WTC11 (cell line): ENCODE measurements around the gene GNB5. TPM values are rescaled to one million over a fixed set of nuclear protein-coding genes. Genes with fewer than 3 reads are reported as not detected.

Experiments
- ATAC-seq: fragments of 200-7000 bp; cut with Tn5 transposase; 2 replicates; pipeline ENCODE4 v1.10.0; 2021; ENCODE audit warnings: mild to moderate bottlenecking, moderate library complexity
- CTCF ChIA-PET: fragments of 300-600 bp; sonication (Branson Sonifier 250); formaldehyde crosslinking; loops from one replicate; lab custom pipeline; 2021; ENCODE audit warnings: antibody characterized with exemption; lab: Charles Lee
- POLR2A ChIA-PET: fragments of 350-600 bp; sonication (Branson Sonifier 250); formaldehyde crosslinking; loops from one replicate; lab custom pipeline; 2021; ENCODE audit warnings: antibody characterized with exemption; lab: Charles Lee
- DNase-seq: peaks from one replicate; pipeline ENCODE4 v3.0.0; 2021; ENCODE audit warnings: low spot score
- H3K27ac Mint-ChIP-seq: 2 replicates; pipeline ENCODE4 v1.8.0; 2021; ENCODE audit warnings: mixed read lengths
- H3K27me3 Mint-ChIP-seq: 2 replicates; pipeline ENCODE4 v1.8.0; 2021; ENCODE audit warnings: low read depth, mild to moderate bottlenecking, moderate library complexity, mixed read lengths
- H3K36me3 Mint-ChIP-seq: 2 replicates; pipeline ENCODE4 v1.8.0; 2021; ENCODE audit warnings: mixed read lengths
- H3K4me1 Mint-ChIP-seq: 2 replicates; pipeline ENCODE4 v1.8.0; 2022; ENCODE audit warnings: mixed read lengths
- H3K4me3 Mint-ChIP-seq: 2 replicates; pipeline ENCODE4 v1.8.0; 2021; ENCODE audit warnings: mild to moderate bottlenecking, moderate library complexity, mixed read lengths
- H3K9me3 Mint-ChIP-seq: 2 replicates; pipeline ENCODE4 v1.8.0; 2021; ENCODE audit warnings: mixed read lengths
- EMX1 ChIP-seq: fragments of 250-450 bp; sonication (Bioruptor Pico); IDR thresholded peaks from 2 replicates; pipeline ENCODE4 v1.8.0; 2021; ENCODE audit warnings: mild to moderate bottlenecking
- FOXP4 ChIP-seq: sonication (generic); formaldehyde crosslinking; IDR thresholded peaks from 2 replicates; pipeline ENCODE4 v1.8.0; 2022; ENCODE audit warnings: mild to moderate bottlenecking, missing genetic modification reagents
- HMGA2 ChIP-seq: fragments of 250-450 bp; sonication (Bioruptor Pico); IDR thresholded peaks from 2 replicates; pipeline ENCODE4 v1.4.0; 2021; ENCODE audit warnings: mild to moderate bottlenecking, moderate library complexity
- HMGXB4 ChIP-seq: sonication (generic); formaldehyde crosslinking; IDR thresholded peaks from 2 replicates; pipeline ENCODE4 v1.8.1; 2023; ENCODE audit warnings: mild to moderate bottlenecking, moderate library complexity, missing genetic modification reagents
- IRF2 ChIP-seq: sonication (generic); formaldehyde crosslinking; IDR thresholded peaks from 2 replicates; pipeline ENCODE4 v1.8.0; 2022; ENCODE audit warnings: low read depth, missing genetic modification reagents, borderline replicate concordance
- NFYB ChIP-seq: sonication (generic); formaldehyde crosslinking; conservative IDR thresholded peaks from 2 replicates; pipeline ENCODE4 v1.8.0; 2022; ENCODE audit warnings: low read depth, missing genetic modification reagents
- NR3C1 ChIP-seq: sonication (generic); formaldehyde crosslinking; conservative IDR thresholded peaks from 2 replicates; pipeline ENCODE4 v1.8.1; 2023; ENCODE audit warnings: low read depth, mild to moderate bottlenecking, missing genetic modification reagents
- SOX15 ChIP-seq: fragments of 250-450 bp; sonication (Bioruptor Pico); IDR thresholded peaks from 2 replicates; pipeline ENCODE4 v1.9.0; 2021; ENCODE audit warnings: mild to moderate bottlenecking
- TCF7 ChIP-seq: sonication (generic); formaldehyde crosslinking; IDR thresholded peaks from 2 replicates; pipeline ENCODE4 v1.8.0; 2022; ENCODE audit warnings: mild to moderate bottlenecking, low read depth, missing genetic modification reagents, moderate library complexity
- TEAD1 ChIP-seq: sonication (generic); formaldehyde crosslinking; IDR thresholded peaks from 2 replicates; pipeline ENCODE4 v1.8.0; 2022; ENCODE audit warnings: mild to moderate bottlenecking, missing genetic modification reagents
- USF2 ChIP-seq: sonication (generic); formaldehyde crosslinking; IDR thresholded peaks from 2 replicates; pipeline ENCODE4 v1.8.1; 2023; ENCODE audit warnings: mild to moderate bottlenecking, missing genetic modification reagents, moderate library complexity
- ZNF532 ChIP-seq: fragments of 250-450 bp; sonication (Bioruptor Pico); IDR thresholded peaks from 2 replicates; pipeline ENCODE4 v1.9.0; 2021; ENCODE audit warnings: mild to moderate bottlenecking, borderline replicate concordance
- total RNA-seq: library from RNA; stranded (reverse); gene quantifications from 3 replicates; pipeline ENCODE4 v1.2.3, GENCODE V29; 2021

The GNB5 gene
- total RNA-seq, 1 experiment from 2014 or later, result 37.0 TPM

GRCh38 chr15:52186651-52187486 is 4.3 kb downstream of the GNB5 start (continued):
- TF ChIP-seq FOXP4 (CRISPR knock-in tag) (no peak), EMX1 (CRISPR knock-in tag) (no peak), HMGXB4 (CRISPR knock-in tag) (no peak), TEAD1 (CRISPR knock-in tag) (no peak), USF2 (CRISPR knock-in tag) (no peak)

GRCh38 chr15:52185151-52185561 is 6.0 kb downstream of the GNB5 start:
- DNase-seq, result no peak
- no peak overlapping the region for H3K4me3 Mint-ChIP-seq
- H3K27me3 Mint-ChIP-seq, result peaks cover 18% of the 10 kb centered on the region

More at GRCh38 chr15:52185151-52185561, 6.0 kb downstream of the GNB5 start:
- Mint-ChIP-seq H3K36me3 (no peaks in the 10 kb centered on the region), H3K9me3 (no peaks in the 10 kb centered on the region), H3K27ac (no peak overlapping the region), H3K4me1 (peaks cover 10% of the 10 kb centered on the region)
- ChIA-PET POLR2A (no interaction called here), CTCF (interaction anchor here (1.1 to 7.5 kb wide), 6 partner anchors 14 to 73 kb away, joined by 4 to 80 read pairs (median 12); partner anchors contain the start of gene BCL2L10)
- TF ChIP-seq NFYB (CRISPR knock-in tag) (no peak), HMGA2 (CRISPR knock-in tag) (no peak), IRF2 (CRISPR knock-in tag) (no peak), NR3C1 (CRISPR knock-in tag) (no peak), TCF7 (CRISPR knock-in tag) (no peak), ZNF532 (CRISPR knock-in tag) (no peak), SOX15 (CRISPR knock-in tag) (no peak)
- no peak for ATAC-seq
